ENCODE results near the gene SKA3. TPM values are rescaled to one million over a fixed set of nuclear protein-coding genes. Genes with fewer than 3 reads are reported as not detected.

SKA3 gene
- total RNA-seq, 6 experiments from 2014 or later = 11.5 to 23.9 (median 21.0) TPM

- Mint-ChIP-seq H3K4me3 (no peak overlapping the region), H3K4me1 (ENCODE audit: low read depth) (no peaks in the 10 kb centered on the region), H3K9me3 (no peaks in the 10 kb centered on the region), H3K27me3 (ENCODE audit: insufficient read depth) (no peaks in the 10 kb centered on the region; the same call in 1 of the 2 replicates), H3K27ac (no peak overlapping the region), H3K36me3 (ENCODE audit: low read depth) (no peaks in the 10 kb centered on the region)
- DNase-seq = no peak
- TF ChIP-seq, protein P1, sequence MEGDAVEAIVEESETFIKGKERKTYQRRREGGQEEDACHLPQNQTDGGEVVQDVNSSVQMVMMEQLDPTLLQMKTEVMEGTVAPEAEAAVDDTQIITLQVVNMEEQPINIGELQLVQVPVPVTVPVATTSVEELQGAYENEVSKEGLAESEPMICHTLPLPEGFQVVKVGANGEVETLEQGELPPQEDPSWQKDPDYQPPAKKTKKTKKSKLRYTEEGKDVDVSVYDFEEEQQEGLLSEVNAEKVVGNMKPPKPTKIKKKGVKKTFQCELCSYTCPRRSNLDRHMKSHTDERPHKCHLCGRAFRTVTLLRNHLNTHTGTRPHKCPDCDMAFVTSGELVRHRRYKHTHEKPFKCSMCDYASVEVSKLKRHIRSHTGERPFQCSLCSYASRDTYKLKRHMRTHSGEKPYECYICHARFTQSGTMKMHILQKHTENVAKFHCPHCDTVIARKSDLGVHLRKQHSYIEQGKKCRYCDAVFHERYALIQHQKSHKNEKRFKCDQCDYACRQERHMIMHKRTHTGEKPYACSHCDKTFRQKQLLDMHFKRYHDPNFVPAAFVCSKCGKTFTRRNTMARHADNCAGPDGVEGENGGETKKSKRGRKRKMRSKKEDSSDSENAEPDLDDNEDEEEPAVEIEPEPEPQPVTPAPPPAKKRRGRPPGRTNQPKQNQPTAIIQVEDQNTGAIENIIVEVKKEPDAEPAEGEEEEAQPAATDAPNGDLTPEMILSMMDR (IDR thresholded peaks at IDR 0.05) = no peak
These were observed 58.2 kb downstream of the SKA3 start for GRCh38 chr13:21118180-21118579.

DNA sequence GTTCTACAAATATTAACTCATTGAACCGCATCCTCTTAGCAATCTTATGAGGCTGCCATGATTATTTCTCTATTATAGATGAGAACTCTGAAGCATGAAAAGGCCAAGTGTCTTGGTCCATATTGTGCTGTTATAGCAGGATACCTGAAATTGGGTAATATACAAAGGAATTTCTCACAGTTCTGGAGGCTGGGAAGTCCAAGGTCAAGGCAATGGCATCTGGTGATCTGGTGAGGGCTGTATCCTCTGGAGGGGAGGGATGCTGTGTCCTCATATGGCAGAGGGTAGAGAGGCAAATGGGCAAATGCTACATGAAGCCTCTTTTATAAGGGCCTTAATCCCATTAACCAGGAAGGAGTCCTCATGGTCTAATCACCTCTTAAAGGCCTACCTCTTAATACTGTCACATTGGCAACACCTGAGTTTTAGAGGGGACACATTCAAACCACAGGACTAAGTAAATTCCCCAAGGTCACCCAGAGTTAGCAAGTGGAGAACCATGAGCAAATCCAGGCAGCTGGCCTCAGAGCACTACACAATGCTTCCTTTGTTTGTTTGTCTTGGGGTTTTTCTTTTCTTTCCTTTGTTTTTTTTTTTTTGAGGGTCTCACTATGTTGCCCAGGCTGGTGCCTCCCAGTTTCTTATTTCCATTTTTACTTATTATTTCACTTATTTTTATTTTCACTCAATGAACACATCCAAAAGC lies 59.1 kb downstream of the SKA3 start:
- Mint-ChIP-seq H3K4me1 (ENCODE audit: low read depth) (no peaks in the 10 kb centered on the region), H3K27ac (no peak overlapping the region), H3K9me3 (no peaks in the 10 kb centered on the region), H3K4me3 (no peak overlapping the region), H3K36me3 (ENCODE audit: low read depth) (no peaks in the 10 kb centered on the region), H3K27me3 (ENCODE audit: insufficient read depth) (no peaks in the 10 kb centered on the region; the same call in 1 of the 2 replicates)
- TF ChIP-seq, protein P1 (IDR thresholded peaks at IDR 0.05) = no peak
- no peak for DNase-seq

DNA sequence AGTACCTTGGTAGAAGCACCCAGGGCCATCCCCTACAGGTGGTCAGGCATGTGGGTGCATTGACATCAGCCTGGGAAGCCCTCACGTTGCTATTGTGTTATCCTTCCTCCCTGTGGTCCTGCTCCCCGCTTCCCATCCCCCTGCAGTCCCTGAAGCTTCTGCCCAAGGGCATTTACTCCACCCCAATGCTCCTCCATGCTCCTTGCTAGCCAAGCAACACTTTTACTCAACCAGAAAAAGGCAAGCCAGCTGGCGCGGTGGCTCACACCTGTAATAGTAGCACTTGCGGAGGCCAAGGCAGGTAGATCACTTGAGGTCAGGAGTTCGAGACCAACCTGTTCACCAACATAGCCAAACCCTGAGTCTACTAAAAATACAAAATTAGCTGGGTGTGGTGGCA lies 60.2 kb downstream of the SKA3 start:
- Mint-ChIP-seq H3K27me3 (ENCODE audit: insufficient read depth) (no peaks in the 10 kb centered on the region; the same call in 1 of the 2 replicates), H3K36me3 (ENCODE audit: low read depth) (no peaks in the 10 kb centered on the region), H3K4me1 (ENCODE audit: low read depth) (no peaks in the 10 kb centered on the region), H3K27ac (no peak overlapping the region), H3K9me3 (no peaks in the 10 kb centered on the region), H3K4me3 (no peak overlapping the region)
- TF ChIP-seq, protein P1 (IDR thresholded peaks at IDR 0.05) = no peak
- no peak for DNase-seq

- DNase-seq = no peak
- no peaks in the 10 kb centered on the region for H3K4me1 Mint-ChIP-seq (ENCODE audit: low read depth)
- H3K36me3 Mint-ChIP-seq (ENCODE audit: low read depth) = no peaks in the 10 kb centered on the region
- no peak overlapping the region for H3K27ac Mint-ChIP-seq
- no peaks in the 10 kb centered on the region for H3K9me3 Mint-ChIP-seq
- TF ChIP-seq, protein P1 (IDR thresholded peaks at IDR 0.05) = no peak
- no peak overlapping the region for H3K4me3 Mint-ChIP-seq
- H3K27me3 Mint-ChIP-seq (ENCODE audit: insufficient read depth) = no peaks in the 10 kb centered on the region; the same call in 1 of the 2 replicates
These were observed 61.1 kb downstream of the SKA3 start for GRCh38 chr13:21115231-21115630.

- Mint-ChIP-seq H3K4me1 (ENCODE audit: low read depth) (peaks cover 17% of the 10 kb centered on the region), H3K4me3 (no peak overlapping the region), H3K27ac (no peak overlapping the region), H3K36me3 (ENCODE audit: low read depth) (no peaks in the 10 kb centered on the region), H3K9me3 (no peaks in the 10 kb centered on the region), H3K27me3 (ENCODE audit: insufficient read depth) (no peaks in the 10 kb centered on the region)
- TF ChIP-seq, protein P1 (IDR thresholded peaks at IDR 0.05) = no peak
- DNase-seq = no peak
These were observed 64.8 kb downstream of the SKA3 start for GRCh38 chr13:21111546-21111945.

Measured in HFFc6 (cell line).